Urinary bladder (tissue), 4 donors: ENCODE results near the gene TFDP1. TPM values are rescaled to one million over a fixed set of nuclear protein-coding genes. Genes with fewer than 3 reads are reported as not detected.

Source experiments
- DNase-seq: peaks from one replicate; pipeline ENCODE4 v3.0.0-alpha.2; 2015; ENCODE audit errors: extremely low spot score
- H3K27ac ChIP-seq: one replicate; pipeline ENCODE4 v1.5.1; 2013; ENCODE audit warnings: low read depth, mild to moderate bottlenecking, moderate library complexity
- H3K36me3 ChIP-seq: one replicate; pipeline ENCODE4 v1.6.1; 2013; ENCODE audit warnings: mild to moderate bottlenecking, moderate library complexity; ENCODE audit not compliant: insufficient read depth
- H3K4me1 ChIP-seq: one replicate; pipeline ENCODE4 v1.6.1; 2013; ENCODE audit warnings: mild to moderate bottlenecking, moderate library complexity; ENCODE audit not compliant: insufficient read depth
- H3K4me3 ChIP-seq: one replicate; pipeline ENCODE4 v1.5.1; 2013; ENCODE audit warnings: low read depth, low read length
- WGBS: extraction: QIAGEN DNeasy Blood & Tissue Kit; methylation state at CpG from one replicate; pipeline ENCODE4 v1.1.7; 2013; 5-methylcytosine and 5-hydroxymethylcytosine counted together
- polyA plus RNA-seq: library from polyadenylated mRNA; stranded (reverse); fragments of 200-250 nt; gene quantifications from one replicate; pipeline ENCODE4 v1.2.3, GENCODE V29; 2013
- total RNA-seq: library from RNA; depleted of rRNA; stranded (reverse); fragments of >200 nt; gene quantifications from one replicate; pipeline ENCODE4 v1.2.3, GENCODE V29; 2014
- donor health status: healthy with polysubstance abuse.
- donor health status: healthy.

The TFDP1 gene
- total and polyA plus RNA-seq, 2 donors, result 33.6 to 44.4 TPM

- no peak overlapping the region for H3K4me3 ChIP-seq
- no peak overlapping the region for H3K27ac ChIP-seq
- H3K4me1 ChIP-seq, result no peaks in the 10 kb centered on the region
- WGBS, result 87% methylated on average over 4 of the region's 4 CpGs
- DNase-seq, result no peak
- no peaks in the 10 kb centered on the region for H3K36me3 ChIP-seq
Observed at GRCh38 chr13:113567681-113568080, 16.9 kb upstream of the TFDP1 start.

GRCh38 chr13:113573065-113573464 lies 11.5 kb upstream of the TFDP1 start:
- Histone ChIP-seq H3K36me3 (no peaks in the 10 kb centered on the region), H3K4me1 (no peaks in the 10 kb centered on the region), H3K27ac (no peak overlapping the region), H3K4me3 (no peak overlapping the region)
- no peak for DNase-seq
- WGBS, result 81% methylated on average over 3 of the region's 3 CpGs

- H3K36me3 ChIP-seq, result no peaks in the 10 kb centered on the region
- H3K4me1 ChIP-seq, result no peaks in the 10 kb centered on the region
- H3K4me3 ChIP-seq, result no peak overlapping the region
- no peak for DNase-seq
- H3K27ac ChIP-seq, result no peak overlapping the region
- WGBS, result 80% methylated on average over 3 of the region's 3 CpGs
Observed at GRCh38 chr13:113576597-113576996, 8.0 kb upstream of the TFDP1 start.

GRCh38 chr13:113577881-113578435 lies 6.6 kb upstream of the TFDP1 start:
- Histone ChIP-seq H3K27ac (no peak overlapping the region), H3K4me3 (no peak overlapping the region), H3K4me1 (no peaks in the 10 kb centered on the region), H3K36me3 (no peaks in the 10 kb centered on the region)
- WGBS, result 81% methylated on average over 2 of the region's 2 CpGs
- DNase-seq, result no peak

GRCh38 chr13:113579686-113580085 lies 4.9 kb upstream of the TFDP1 start:
- 85% methylated on average over 8 of the region's 8 CpGs for WGBS
- Histone ChIP-seq H3K27ac (no peak overlapping the region), H3K36me3 (no peaks in the 10 kb centered on the region), H3K4me3 (no peak overlapping the region), H3K4me1 (no peaks in the 10 kb centered on the region)
- DNase-seq, result no peak

GRCh38 chr13:113581871-113582270 lies 2.7 kb upstream of the TFDP1 start:
- no peaks in the 10 kb centered on the region for H3K36me3 ChIP-seq
- no peak for DNase-seq
- H3K4me3 ChIP-seq, result no peak overlapping the region
- WGBS, result 59% methylated on average over 6 of the region's 6 CpGs
- no peaks in the 10 kb centered on the region for H3K4me1 ChIP-seq
- H3K27ac ChIP-seq, result no peak overlapping the region

- Histone ChIP-seq H3K36me3 (no peaks in the 10 kb centered on the region), H3K27ac (no peak overlapping the region), H3K4me1 (no peaks in the 10 kb centered on the region), H3K4me3 (no peak overlapping the region)
- WGBS, result 82% methylated on average over 38 of the region's 38 CpGs
- no peak for DNase-seq
Observed at GRCh38 chr13:113582841-113583631, 1.5 kb upstream of the TFDP1 start.

- DNase-seq, result no peak
- peak overlapping the region; percentile 82 for H3K4me3 ChIP-seq
- no peaks in the 10 kb centered on the region for H3K36me3 ChIP-seq
- H3K27ac ChIP-seq, result no peak overlapping the region
- whole genome bisulfite sequencing, result under 1% methylated on average over 105 of the region's 105 CpGs
- H3K4me1 ChIP-seq, result no peaks in the 10 kb centered on the region
Observed at GRCh38 chr13:113584870-113585671, 518 bp downstream of the TFDP1 start.

- WGBS, result 76% methylated on average over 9 of the region's 9 CpGs
- H3K4me1 ChIP-seq, result no peaks in the 10 kb centered on the region
- H3K36me3 ChIP-seq, result no peaks in the 10 kb centered on the region
- no peak overlapping the region for H3K27ac ChIP-seq
- no peak overlapping the region for H3K4me3 ChIP-seq
- no peak for DNase-seq
Observed at GRCh38 chr13:113585896-113586295, 1.3 kb downstream of the TFDP1 start.

GRCh38 chr13:113586661-113587479 lies 2.3 kb downstream of the TFDP1 start:
- no peaks in the 10 kb centered on the region for H3K36me3 ChIP-seq
- 90% methylated on average over 23 of the region's 23 CpGs for WGBS
- DNase-seq, result no peak
- H3K27ac ChIP-seq, result no peak overlapping the region
- H3K4me3 ChIP-seq, result no peak overlapping the region
- H3K4me1 ChIP-seq, result no peaks in the 10 kb centered on the region

GRCh38 chr13:113588394-113589111 lies 4.0 kb downstream of the TFDP1 start:
- WGBS, result 95% methylated on average over 6 of the region's 6 CpGs
- no peak overlapping the region for H3K4me3 ChIP-seq
- H3K36me3 ChIP-seq, result no peaks in the 10 kb centered on the region
- H3K27ac ChIP-seq, result no peak overlapping the region
- H3K4me1 ChIP-seq, result no peaks in the 10 kb centered on the region
- no peak for DNase-seq

GRCh38 chr13:113589251-113589960 lies 4.9 kb downstream of the TFDP1 start:
- H3K4me1 ChIP-seq, result no peaks in the 10 kb centered on the region

More at GRCh38 chr13:113589251-113589960, 4.9 kb downstream of the TFDP1 start:
- Histone ChIP-seq H3K4me3 (no peak overlapping the region), H3K27ac (no peak overlapping the region), H3K36me3 (no peaks in the 10 kb centered on the region)
- no peak for DNase-seq
- 88% methylated on average over 18 of the region's 18 CpGs for WGBS
